GM21619 (cell line): Measurements from ENCODE around the gene IDH2.
"Not testable (repeated sequence)": the region's sequence is repeated elsewhere in the genome, so short reads cannot be mapped to it uniquely, and the experiment has no call there.

Experiments used
- ATAC-seq: cut with Tn5 transposase; IDR thresholded peaks from one replicate; pipeline ENCODE4 v1.9.1; 2021; ENCODE audit not compliant: unreplicated experiment

IDH2 gene

DNA sequence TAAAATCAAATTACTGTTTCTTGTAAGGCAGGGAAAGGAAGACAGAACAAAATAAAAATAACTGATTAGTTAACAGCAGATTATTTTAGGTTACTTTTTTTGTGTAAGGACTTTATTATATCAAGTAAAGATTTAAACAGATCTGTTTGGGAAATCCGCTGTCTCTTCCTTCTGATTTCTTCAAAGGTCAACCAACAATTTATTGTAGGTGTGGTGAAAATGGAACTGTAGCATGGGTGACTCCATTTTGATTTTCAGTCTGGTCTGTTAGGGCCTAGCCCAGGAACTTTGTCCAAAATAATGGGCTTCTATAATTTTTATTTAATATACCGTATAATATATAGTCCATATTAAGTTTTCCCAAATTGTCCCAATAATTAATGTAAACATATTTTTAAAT is 13.5 kb upstream of the IDH2 start:
- no peak for ATAC-seq

DNA sequence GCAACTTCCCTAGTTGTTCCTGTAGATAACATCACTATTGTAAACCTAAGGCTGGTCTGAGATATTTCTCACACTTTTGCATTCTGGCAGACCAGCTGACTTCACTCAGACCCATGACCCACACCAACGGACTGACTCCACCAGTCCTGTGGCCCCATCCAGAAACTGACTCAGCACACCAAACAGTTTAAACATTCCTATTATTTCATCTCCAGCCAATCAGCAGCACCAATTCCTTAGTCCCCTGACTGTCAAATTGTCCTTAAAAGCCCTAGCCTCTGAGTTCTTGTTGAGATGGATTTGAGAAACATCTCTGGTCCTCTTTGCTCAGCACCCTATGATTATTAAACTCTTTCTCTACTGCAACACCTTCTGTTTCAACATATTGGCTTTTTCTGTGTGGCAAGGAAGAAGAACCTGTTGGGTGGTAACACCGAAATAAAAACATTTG is 12.2 kb upstream of the IDH2 start:
- no peak for ATAC-seq

DNA sequence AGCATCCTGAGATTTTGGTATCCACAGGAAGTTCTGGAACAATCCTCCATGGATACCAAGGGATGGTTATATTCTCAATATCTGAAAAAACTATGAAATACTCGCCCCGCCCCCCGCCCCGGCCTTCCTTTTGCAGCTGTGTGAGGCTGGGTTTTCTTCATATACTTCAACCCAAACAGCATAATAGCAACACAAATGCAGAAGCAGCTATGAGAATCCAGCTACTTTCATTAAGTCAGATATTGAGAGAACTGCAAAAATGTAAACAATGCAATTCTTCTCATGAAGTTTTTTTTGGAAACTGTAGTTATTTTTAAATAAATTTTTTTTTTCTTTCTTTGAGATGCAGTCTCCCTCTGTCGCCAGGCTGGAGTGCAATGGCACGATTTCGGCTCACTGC is 10.9 kb upstream of the IDH2 start:
- ATAC-seq = no peak

DNA sequence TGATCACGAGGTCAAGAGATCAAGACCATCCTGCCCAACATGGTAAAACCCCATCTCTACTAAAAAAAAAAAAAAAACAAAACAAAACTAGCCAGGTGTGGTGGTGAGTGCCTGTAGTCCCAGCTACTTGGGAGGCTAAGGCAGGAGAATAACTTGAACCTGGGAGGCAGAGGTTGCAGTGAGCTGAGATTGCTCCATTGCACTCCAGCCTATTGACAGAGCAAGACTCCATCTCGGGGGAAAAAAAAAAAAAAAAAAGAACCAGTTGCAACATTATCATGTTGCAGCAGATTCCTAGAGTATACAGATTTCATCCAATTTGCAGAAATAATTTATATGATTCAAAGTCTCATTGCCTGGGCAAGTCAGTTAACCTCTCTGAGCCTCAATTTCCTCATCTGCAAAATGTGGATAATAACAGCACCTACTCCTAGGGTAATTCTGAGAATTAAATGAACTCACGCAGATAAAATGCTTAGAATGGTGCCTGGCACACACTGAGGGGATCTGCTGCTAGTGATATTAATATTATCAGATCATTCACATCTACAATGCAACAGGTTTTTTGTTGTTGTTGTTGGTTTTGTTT is 7.0 kb upstream of the IDH2 start:
- ATAC-seq = not testable (repeated sequence)

DNA sequence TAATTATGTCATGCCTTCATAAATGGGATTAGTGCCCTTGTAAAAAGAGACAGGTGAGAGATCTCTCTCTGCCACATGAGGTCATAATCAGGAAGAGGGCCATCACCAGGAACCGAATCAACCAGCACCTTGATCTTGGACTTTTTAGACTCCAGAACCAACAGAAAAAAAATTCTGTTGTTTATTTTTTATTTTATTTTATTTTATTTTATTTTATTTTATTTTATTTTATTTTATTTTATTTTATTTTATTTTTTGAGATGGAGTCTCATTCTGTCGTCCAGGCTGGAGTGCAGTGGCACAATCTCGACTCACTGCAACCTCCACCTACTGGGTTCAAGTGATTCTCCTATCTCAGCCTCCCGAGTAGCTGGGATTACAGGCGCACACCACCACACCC is 5.8 kb upstream of the IDH2 start:
- ATAC-seq = not testable (repeated sequence)

DNA sequence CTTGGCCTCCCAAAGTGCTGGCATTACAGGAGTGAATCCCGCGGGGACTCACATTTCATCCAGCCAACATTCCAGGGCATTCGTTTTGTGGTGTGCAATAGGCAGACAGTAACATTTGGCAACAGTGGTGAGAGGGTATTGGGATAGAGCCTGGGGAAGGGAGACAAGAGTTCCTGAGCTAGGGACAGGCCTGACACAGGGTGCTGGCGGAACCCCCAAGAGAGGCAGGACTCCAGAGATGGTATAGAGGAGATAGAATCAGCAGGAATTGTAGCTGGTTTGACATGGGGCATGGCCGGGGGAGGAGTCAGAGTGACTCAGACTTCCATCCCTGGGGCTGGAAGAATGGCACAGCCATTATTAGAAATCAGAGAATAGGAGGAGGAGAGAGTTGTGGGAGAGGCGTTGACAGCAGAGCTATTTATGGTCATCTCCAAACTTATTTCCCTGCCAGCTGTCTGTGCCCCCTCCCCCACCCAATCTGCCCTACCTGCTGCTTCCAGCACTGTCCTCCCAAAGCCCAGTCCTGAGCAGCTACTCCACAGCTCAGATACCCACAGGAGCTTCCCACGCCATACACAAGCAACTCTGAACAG is 4.4 kb upstream of the IDH2 start:
- no peak for ATAC-seq

DNA sequence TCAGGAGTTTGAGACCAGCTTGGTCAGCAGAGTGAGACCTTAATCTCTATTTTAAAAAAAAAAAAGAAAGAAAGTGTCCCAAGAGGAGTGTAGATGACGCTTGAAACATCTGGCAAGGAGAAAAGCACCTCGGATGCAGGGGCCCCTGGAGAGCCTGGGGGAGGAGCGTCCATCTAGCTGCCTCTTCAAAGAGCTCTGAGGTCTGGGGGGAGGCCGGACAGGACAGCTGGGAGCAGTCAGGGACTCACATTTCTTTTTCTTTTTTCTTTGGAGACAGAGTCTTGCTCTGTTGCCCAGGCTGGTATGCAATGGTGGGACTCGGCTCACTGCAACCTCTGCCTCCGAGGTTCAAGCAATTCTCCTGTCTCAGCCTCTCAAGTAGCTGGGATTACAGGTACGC is 3.3 kb upstream of the IDH2 start:
- ATAC-seq = no peak

DNA sequence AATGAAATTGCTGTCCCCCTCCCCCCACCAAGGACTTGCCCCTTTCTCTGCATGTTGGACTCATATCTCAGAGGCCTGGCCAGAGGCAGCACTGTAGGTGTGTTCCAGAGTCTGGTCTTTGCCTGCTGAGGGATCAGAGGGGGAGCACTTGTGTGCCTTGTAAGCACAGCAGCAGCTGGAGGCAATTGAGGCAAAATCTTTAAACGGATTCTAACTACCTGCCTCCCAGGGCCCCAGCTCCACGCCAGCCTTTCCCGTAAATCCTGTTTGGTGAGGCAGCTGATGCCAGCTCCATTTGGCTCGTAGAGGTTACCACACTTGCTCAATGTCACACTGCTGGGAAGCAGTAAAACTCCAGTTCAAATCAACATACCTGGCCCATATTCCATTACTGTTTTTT is 2.3 kb upstream of the IDH2 start:
- ATAC-seq = no peak

DNA sequence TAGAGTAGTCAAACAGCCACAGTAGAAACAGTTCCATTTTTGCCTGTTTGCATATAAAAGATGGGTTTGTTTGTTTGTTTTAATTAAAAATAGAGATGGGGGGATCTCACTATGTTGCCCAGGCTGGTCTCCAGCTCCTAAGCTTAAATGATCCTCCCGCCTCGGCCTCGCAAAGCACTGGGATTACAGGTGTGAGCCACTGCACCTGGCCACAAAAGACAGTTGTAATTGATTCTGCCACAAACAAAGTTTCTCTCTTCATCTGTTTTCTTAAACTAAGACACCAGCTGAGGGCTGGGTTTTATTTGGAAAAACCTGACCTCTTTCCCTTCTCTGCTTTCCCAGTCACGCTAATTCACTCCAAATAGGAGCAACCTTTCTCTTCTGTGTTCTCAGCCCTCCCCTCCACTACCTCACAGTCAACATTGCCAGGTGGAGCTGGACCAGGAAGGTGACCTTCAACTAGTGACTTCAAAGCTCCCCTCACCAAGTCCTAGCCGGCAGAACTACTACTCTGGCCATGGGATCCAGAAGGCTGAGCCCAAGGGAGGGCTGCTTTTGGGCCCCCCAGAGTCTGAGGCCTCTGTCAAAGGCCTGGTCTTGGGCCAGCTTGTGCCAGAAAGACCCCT is 1.5 kb upstream of the IDH2 start:
- ATAC-seq = no peak

DNA sequence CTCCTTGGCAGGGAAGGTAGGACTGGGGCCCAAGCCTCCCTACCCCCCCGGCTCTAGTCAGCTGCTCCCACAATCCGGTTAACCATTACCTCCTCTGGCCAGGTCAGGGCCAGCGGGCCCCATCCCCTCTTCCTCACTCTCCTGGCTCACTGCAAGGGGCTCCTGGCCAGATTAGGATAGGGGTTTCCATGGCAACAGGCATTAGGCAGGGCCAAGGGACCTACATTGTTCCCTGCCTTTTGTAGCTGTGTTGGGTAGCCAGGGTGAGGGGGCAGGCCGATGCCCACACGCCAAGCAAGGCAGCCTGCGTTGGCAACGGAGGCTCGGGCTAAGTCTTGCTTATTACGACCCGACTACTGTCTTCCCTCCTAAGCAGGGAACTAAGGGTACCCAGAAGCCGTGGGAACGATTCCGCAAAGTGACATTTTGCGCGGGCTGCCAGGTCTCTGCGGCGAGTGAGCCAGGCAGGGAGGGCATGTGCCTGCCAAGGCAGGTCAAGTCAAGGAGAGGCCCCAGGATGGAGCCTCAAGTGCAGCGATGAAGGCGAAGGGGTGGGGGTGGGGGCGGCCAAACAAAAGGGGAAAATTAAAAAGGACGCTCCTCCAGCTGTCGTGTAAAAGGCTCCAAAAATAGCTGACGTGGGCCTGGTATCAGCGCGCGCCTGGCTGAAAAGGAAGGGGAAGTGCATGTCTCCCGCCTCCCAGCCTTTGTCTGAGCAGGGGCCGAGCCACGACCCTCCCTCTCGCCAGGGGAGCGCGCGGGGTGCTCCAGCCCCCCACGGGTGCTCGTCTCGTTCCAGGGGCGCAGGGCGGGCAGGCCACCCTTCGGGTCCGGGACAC is 919 bp downstream of the IDH2 start:
- ATAC-seq = no peak

DNA sequence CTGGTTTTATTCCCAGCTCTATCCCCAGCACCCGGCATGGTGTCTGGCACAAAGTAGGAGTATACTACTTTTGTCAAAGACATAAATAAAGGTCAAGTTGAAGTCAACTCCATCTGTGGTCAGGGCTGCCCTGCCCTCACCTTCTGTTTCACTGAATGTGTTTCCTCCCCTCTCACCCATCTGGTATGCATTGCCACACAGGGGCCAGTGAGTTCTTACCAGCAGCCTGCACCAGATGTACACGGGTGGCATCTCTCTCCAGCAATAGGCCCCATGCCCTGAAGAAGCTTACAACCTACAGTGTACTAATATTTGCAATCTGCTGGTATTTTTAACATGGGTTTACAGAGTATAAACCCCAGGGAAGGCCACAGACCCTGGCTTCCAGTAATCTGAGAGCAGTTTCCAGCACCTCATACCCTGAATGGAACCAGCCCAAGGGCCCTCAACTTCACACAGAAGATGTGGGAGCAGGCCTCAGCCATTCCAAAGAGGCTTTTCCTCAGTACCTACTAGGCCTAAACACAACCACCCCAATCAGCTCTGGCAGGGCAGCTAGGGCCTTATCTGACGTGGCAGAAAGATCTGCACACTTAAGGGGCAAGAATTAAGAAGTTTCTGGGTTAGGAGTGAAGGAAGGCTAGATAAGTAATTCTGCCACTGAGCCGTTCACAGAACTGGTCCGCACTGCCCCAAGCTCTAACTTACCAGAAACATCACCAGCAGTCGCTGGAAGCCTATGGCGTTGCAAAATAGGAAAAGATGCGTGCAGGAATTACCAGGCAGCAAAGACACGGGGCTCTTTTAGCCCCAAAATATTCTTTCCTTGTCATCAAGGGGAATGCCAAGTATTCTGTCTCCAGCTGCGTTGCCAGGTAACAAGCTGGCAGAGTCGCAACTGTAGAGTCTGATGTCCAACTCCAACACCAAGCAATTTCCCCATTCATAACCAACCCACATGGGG is 2.1 kb downstream of the IDH2 start:
- ATAC-seq = no peak

DNA sequence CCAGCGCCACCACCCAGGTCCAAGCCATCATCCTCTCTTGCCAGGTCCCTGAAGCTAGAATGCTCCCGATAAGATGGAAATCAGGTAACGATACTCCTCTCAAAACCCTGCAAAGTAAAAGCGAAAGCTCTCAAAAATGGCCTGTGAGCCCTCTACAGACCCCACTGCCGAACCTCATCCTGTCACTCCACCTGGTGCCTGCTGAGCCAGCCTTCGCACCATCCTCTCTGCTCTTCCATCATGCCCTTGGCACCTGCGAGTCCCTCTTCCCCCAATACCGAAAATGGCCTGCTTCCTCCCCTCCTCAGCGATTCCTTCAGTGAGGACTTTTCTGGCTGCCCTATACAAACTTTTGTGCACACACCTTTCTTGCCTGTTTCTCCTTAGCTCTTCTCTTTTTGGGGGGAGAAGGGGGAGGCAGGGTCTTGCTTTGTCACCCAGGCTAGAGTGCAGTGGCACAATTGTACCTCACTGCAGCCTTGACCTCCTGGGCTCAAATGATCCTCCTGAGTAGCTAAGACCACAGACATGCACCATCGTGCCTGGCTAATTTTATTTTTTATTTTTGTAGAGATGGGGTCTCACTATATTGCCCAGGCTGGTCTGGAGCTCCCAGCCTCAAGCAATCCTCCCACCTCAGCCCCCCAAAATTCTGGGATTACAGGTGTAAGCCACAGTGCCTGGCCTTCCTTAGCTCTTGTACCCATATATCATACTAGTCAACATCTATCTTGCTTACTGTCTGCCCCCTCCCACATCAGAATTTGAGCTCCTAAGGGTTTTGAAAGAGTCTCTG is 3.0 kb downstream of the IDH2 start:
- ATAC-seq = no peak

DNA sequence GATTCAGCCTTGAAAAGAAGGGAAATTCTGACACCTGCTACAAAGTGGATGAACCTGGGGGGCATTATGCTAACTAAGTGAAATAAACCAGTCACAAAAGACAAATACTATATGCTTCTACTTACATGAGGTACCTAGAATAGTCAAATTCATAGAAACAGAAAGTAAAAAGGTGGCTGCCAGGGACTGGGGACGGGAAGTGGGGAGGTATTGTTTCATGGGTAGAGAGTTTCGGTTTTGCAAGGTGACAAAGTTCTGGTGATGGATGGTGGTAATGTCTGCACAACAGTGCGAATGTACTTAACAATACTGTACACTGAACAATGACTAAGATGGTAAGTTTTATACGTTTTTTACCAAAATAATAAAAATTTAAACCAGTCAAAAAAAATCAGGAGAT is 4.8 kb downstream of the IDH2 start:
- ATAC-seq = peak; percentile 49

DNA sequence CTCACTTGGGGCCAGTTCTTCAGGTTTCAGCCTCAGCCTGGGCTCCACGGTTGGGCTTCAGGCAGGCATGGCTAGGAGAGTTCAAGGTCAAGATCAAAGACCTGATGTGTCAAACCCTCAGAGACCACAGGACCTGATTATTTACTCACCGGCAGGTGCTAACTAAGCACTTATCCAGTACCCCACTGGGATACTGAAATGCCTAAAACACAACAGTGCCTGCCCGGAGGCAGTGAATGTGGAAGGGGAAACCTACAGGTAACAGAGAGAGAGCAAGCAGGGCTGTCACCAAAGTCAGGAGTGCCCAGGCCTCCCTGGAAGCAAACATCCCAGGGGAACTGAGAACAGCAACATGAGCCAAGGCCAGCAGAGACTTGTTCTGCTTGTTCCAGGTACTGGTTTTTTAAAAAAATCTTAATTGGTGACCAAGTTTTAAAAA is 6.7 kb downstream of the IDH2 start:
- ATAC-seq = no peak

DNA sequence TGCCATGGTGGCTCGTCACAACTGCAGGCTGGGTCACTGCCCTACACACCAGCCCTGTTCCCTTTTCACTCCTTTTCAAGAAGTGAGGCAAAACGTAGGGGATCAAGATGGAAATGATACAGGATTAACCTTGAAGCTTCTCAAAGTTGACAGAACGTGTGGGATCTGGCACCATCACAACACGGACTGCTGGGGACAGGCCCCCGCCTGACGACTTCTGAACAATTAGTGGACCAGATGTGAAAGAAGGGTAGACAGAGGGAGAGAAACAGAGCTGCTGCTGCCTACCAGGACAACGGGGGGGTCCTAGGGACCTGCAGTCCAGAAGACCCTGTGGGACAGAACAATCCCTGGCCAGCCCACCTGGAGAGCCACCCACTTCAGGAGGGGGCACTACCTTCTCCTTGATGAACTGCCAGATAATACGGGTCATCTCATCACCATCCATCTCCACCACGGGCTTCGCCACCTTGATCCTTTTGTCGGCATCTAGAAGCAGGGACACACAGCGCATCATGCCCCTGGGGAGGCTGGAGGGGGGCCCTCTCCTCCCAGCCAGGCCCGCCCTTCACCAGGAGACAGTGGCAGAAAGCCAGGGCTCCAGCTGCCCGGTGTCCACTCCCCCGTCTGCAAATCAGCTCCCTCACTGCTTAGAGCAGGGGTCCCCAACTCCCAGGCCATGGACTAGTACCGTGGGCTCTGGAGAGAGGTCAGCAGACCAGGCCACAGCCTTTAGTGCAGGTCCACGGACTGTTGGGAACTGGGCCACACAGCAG is 10.9 kb downstream of the IDH2 start:
- ATAC-seq = no peak

DNA sequence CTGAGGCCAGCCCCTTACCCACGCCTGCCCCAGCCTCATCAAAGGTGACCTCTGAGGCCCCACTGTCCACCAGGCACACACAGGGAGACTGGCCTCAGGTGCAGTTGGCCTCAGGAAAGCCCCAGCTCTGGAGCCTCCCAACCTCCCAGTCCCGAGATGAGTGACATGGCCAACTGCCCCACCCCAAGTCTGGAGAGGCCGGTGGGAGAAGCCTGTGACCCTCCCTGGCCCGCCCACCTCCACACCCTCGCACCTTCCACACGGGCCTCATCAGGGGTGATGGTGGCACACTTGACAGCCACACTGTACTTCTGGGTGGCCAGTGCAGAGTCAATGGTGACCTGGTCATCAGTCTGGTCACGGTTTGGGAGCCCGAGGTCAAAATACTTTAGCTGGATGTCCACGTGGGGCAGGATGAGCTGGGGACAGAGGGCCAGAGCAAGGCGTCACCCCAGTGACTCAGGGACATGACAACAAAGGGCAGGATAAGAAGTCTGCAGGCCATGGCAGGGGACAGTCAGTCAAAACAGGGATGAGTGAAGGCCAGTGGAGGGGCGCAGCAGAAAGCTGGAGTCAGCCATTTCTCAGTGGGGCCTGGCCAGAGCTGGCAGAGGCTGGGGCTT is 11.9 kb downstream of the IDH2 start:
- ATAC-seq = no peak

DNA sequence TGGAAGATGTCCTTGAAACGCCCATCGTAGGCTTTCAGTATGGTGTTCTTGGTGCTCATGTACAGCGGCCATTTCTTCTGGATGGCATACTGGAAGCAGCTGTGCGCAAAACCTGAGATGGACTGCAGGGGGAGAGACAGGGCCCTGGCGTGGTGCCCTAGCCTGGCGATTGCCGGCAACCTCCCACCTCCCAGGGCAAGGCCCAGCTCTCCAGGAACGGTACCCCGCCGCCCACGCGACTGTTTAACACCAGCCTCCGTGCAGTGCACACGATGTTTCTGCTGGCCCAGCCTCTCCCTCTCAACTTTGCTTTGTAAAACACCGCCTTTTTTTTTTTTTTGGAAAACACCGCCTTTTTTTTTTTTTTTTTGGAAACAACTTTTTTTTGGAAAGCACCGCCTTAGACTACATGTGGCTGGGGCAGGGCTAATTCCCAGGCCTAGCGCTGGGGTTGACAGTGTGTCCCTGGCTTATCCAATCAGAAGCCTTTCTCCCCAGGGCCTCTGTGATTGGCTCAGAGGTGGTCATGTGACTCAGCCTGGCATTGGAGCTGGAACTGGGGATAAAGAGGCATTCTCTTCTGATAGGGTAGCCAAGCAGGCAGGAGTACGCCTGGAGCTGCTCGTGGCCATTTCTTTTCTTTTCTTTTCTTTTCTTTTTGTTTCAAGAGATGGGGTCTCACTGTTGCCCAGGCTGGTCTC is 14.7 kb downstream of the IDH2 start:
- ATAC-seq = no peak

DNA sequence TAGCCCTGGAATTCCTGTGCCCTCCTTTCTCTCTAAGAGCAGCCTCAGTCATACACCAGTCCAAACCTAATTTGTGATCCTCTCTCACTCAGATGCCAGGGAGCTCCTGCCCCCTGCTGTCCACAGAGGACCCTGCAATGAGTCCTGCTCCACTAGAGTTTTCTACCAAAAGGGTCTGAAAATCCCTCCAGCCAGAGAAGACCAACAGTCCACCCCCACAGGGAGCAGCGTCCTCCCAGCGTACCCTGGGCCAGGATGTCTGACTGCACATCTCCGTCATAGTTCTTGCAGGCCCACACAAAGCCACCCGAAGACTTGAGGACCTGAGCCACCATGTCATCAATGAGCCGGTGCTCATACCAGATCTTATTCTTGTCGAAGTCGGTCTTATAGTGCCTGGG is 15.4 kb downstream of the IDH2 start:
- no peak for ATAC-seq
